Renal cortical epithelial cell (primary cell): ENCODE results near the gene WWOX. TPM values are rescaled to one million over a fixed set of nuclear protein-coding genes. Genes with fewer than 3 reads are reported as not detected.

Experiments used
- DNase-seq: peaks from one replicate; pipeline ENCODE4 v3.0.0-alpha.2; 2011; ENCODE audit warnings: low read depth
- total RNA-seq: library from RNA; depleted of rRNA; stranded (reverse); fragments of >200 nt; gene quantifications from 2 replicates; pipeline ENCODE4 v1.2.3, GENCODE V29; 2014

Gene WWOX
- total RNA-seq, 1 donor from 2014 or later = 29.5 TPM

GRCh38 chr16:78524066-78524595, 424.7 kb downstream of the WWOX start:
- DNase-seq = no peak

GRCh38 chr16:78528265-78528664, 428.8 kb downstream of the WWOX start:
- peak; percentile 1 for DNase-seq

GRCh38 chr16:78529881-78530280, 430.4 kb downstream of the WWOX start:
- DNase-seq = no peak

- DNase-seq = no peak
These were observed 430.8 kb downstream of the WWOX start for GRCh38 chr16:78530283-78530682.

GRCh38 chr16:78535098-78535497, 435.6 kb downstream of the WWOX start:
- DNase-seq = no peak

GRCh38 chr16:78537511-78537910, 438.1 kb downstream of the WWOX start:
- no peak for DNase-seq

GRCh38 chr16:78538292-78538691, 438.8 kb downstream of the WWOX start:
- DNase-seq = no peak

- no peak for DNase-seq
These were observed 439.5 kb downstream of the WWOX start for GRCh38 chr16:78538919-78539318.

- no peak for DNase-seq
These were observed 443.0 kb downstream of the WWOX start for GRCh38 chr16:78542419-78542818.

GRCh38 chr16:78543023-78543422, 443.6 kb downstream of the WWOX start:
- DNase-seq = no peak

- DNase-seq = no peak
These were observed 449.9 kb downstream of the WWOX start for GRCh38 chr16:78549366-78549765.

- DNase-seq = no peak
These were observed 452.1 kb downstream of the WWOX start for GRCh38 chr16:78551487-78552085.

GRCh38 chr16:78552106-78552675, 452.7 kb downstream of the WWOX start:
- DNase-seq = no peak

GRCh38 chr16:78552716-78553115, 453.3 kb downstream of the WWOX start:
- DNase-seq = no peak

GRCh38 chr16:78553268-78554039, 454.0 kb downstream of the WWOX start:
- DNase-seq = no peak

GRCh38 chr16:78556421-78556820, 457.0 kb downstream of the WWOX start:
- DNase-seq = no peak

- DNase-seq = no peak
These were observed 461.5 kb downstream of the WWOX start for GRCh38 chr16:78560997-78561396.

GRCh38 chr16:78562111-78562510, 462.7 kb downstream of the WWOX start:
- no peak for DNase-seq

- no peak for DNase-seq
These were observed 463.2 kb downstream of the WWOX start for GRCh38 chr16:78562650-78563049.

- DNase-seq = no peak
These were observed 464.5 kb downstream of the WWOX start for GRCh38 chr16:78563905-78564304.

- DNase-seq = no peak
These were observed 467.1 kb downstream of the WWOX start for GRCh38 chr16:78566397-78567073.

- DNase-seq = no peak
These were observed 471.1 kb downstream of the WWOX start for GRCh38 chr16:78570399-78571141.
